HG03571 (cell line): ENCODE results near the gene PAEP.
"Not testable (repeated sequence)": the region's sequence is repeated elsewhere in the genome, so short reads cannot be mapped to it uniquely, and the experiment has no call there.

Experiments used
- ATAC-seq: cut with Tn5 transposase; IDR thresholded peaks from one replicate; pipeline ENCODE4 v1.9.1; 2021; ENCODE audit not compliant: unreplicated experiment

The PAEP gene

GRCh38 chr9:135549478-135550343 is 11.8 kb upstream of the PAEP start:
- ATAC-seq: not testable (repeated sequence)

DNA sequence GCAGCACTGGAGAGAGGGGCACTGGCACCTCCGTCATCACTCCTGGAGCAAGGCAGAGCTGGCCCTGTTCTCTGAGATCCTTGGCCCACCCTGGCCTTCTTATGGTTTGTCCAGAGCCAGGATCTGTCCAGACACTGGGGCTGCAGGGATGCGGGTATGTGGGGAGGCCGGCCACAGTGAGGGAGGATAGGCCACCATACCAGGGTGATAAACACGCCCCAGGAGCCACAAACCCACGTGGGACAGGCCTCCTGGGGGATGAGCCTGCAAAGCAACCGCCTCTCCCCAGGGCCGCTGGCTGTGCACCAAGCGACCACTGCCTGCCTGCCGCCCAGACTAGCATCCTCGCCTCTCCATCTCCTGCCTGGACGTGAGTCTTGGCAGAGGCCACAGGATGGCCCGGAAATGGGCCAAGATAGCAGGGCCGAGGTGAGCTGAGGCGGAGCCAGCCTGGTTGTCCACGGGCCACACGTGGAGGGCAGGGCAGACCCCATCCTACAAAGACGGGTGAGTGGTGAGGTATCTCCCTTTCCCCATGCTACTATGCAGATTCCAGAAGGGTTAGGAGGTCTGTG is 11.1 kb upstream of the PAEP start:
- ATAC-seq: no peak

- no peak for ATAC-seq
Observed at GRCh38 chr9:135551031-135551430, 10.5 kb upstream of the PAEP start.

GRCh38 chr9:135551456-135551855 is 10.1 kb upstream of the PAEP start:
- no peak for ATAC-seq

DNA sequence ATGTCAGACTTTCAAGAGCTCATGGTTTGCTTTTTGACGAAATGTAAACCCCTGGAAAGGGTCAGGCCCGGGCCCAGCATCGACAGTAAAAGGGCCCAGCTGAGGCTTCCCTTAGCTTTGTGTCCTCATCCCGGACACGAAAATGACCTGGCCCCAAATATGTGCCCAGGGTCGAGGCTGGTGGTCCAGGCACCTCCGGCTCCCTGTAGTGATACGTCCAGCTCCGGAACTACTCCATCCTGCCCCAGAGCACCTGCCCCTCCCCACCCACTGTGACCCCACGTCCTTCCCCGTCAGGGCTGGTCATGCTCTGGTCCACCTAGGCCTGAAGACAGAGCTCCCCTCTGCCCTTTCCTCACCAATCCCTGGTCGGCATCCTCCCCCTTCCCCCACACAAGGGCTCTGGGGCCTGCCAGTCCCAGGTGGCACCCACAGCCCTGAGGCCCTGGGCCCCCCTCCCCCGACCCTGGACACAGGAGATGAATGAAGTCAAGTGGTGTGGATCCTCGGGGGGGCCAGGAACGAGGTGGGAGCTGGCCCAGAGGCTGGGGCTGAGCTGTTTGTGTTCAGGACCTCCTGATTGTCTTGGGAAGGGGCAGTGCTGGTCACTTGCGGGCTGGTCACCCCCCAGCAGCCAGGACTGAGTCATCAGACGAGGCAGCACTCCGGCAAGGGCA is 9.4 kb upstream of the PAEP start:
- no peak for ATAC-seq

DNA sequence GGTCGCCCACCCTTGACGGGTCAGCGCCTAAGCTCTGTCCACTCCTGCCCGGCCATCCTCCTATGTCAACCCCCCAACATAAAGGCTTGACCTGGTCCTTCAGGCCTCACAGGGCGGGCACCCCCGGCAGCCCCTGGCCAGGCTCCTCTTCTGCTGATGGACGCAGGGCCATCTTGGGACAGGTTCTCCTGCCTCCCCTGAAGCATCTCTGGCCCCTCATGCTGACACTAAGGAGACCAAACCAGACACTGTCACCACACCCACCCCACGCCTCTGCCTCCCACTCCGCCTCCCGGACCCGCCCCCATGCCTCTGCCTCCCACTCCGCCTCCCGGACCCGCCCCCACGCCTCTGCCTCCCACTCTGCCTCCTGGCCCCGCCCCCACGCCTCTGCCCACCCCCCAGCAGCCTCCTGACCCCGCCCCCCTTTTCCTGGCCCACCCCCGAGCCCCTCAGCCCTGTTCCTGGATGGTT is 8.8 kb upstream of the PAEP start:
- ATAC-seq: no peak

DNA sequence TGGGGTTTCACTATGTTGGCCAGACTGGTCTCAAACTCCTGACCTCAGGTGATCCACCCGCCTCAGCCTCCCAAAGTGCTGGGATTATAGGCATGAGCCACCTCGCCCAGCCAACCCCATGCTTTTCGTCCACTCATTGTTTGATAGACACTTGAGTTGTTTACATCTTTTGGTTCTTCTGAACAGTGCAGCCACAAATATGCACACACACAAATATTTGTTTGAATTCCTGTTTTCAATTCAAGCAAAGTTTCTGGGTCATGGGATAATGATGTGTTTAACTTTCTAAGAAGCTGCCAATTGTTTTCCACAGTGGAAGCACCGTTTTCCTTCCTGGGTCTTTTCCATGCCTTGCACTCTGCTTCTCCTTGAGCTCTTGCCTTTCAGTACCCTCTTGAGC is 6.8 kb upstream of the PAEP start:
- no peak for ATAC-seq

- no peak for ATAC-seq
Observed at GRCh38 chr9:135555203-135555602, 6.4 kb upstream of the PAEP start.

DNA sequence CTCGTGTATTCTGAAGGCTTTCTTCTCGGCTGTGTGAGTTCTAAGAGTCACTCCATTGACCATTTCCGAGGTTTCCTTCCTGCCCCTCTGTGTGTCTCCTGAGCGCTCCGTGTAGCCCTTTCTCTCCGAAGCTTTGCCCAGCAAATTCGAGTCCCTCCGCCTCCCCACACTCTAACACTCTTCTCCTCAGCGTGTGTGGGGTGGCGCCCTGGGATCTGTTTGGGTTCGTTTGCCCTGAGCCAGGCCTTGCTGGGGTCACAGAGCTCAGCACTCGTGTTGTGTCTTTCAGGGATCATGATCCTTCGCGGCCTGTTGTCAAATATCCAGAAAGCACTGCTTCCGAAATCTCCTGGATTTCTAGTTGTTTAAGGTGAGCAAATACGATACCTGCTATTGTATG is 5.6 kb upstream of the PAEP start:
- no peak for ATAC-seq

GRCh38 chr9:135559606-135560005 is 1.9 kb upstream of the PAEP start:
- ATAC-seq: no peak

GRCh38 chr9:135562235-135562745 is 734 bp downstream of the PAEP start:
- no peak for ATAC-seq

DNA sequence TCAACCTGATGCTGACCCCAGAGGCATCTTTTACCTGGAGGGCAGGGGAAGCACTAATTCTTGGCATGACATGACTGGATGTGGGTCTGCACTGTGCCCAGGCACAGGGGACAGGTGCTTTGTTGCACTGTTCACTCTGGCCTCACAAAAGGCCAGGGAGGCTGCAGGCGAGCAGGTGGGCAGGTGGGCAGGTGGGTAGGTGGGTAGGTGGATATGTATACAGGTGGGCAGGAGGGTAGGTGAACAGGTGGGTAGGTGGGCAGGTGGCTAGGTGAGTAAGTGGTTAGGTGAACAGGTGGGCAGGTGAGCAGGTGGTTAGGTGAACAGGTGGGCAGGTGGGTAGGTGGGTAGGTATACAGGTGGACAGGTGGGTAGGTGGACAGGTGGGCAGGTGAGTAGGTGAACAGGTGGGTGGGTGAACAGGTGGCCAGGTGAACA is 1.5 kb downstream of the PAEP start:
- no peak for ATAC-seq

GRCh38 chr9:135563858-135564257 is 2.3 kb downstream of the PAEP start:
- ATAC-seq: no peak

- no peak for ATAC-seq
Observed at GRCh38 chr9:135565141-135565628, 3.6 kb downstream of the PAEP start.

DNA sequence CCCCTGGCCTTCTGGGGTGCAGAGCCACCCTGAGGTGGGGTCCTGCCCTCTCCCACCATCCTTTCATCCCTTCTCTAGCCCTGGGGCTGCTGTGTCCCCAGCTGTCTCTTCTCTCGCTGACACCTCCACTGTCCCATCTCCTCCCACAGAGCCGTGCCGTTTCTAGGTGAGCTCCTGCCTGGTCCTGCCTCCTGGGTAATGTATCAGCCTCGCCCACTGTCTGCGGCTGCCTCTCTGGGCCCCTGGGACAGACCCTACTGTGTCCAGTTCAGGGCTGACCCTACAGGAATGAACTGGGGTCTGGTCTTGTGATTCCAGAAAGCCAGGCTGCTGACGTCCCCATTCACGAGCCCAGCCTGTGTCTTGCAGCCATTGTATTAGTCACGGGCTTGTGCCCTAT is 4.1 kb downstream of the PAEP start:
- ATAC-seq: no peak

DNA sequence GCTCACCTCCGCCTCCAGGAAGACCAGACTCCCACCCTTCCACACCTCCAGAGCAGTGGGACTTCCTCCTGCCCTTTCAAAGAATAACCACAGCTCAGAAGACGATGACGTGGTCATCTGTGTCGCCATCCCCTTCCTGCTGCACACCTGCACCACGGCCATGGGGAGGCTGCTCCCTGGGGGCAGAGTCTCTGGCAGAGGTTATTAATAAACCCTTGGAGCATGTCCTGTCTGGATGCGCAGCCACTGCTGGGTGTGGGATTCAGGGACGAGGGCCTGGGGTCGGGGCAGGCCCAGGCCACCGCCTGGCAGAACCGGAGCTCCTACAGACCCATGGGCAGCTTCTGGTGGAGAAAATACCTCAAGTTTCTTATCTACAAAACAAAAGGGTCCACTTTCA is 5.0 kb downstream of the PAEP start:
- no peak for ATAC-seq

GRCh38 chr9:135567311-135567710 is 5.8 kb downstream of the PAEP start:
- no peak for ATAC-seq

- no peak for ATAC-seq
Observed at GRCh38 chr9:135568026-135568425, 6.5 kb downstream of the PAEP start.

DNA sequence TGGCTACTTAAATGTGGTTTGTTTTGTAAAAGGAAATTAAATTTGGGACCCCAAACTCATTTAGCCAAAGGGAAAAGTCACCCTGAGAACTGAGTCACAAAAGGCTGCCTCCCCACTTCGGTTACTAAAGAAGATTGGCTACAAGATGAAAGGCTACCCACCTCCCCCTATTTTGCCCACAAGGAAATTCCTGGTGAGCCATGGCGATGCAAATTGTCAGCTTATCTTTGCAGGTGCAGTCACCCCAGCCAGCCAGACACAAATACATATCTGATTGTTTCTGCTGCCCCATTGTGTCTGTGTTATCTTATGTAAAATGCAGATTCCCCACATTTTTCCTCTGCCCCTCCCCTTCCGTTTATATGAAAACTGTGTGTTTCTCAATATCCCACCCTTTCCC is 8.9 kb downstream of the PAEP start:
- ATAC-seq: no peak

GRCh38 chr9:135572233-135572632 is 10.7 kb downstream of the PAEP start:
- no peak for ATAC-seq

GRCh38 chr9:135573124-135573523 is 11.6 kb downstream of the PAEP start:
- ATAC-seq: no peak

- ATAC-seq: no peak
Observed at GRCh38 chr9:135574331-135574730, 12.8 kb downstream of the PAEP start.
